Chondrocyte (in vitro differentiated cells): ENCODE data around the gene ABHD12B. TPM values are rescaled to one million over a fixed set of nuclear protein-coding genes. Genes with fewer than 3 reads are reported as not detected.

Experiments
- DNase-seq: peaks from one replicate; pipeline ENCODE4 v3.0.0; 2021; ENCODE audit warnings: mixed read lengths, low spot score
- H3K27ac Mint-ChIP-seq: one replicate; pipeline ENCODE4 v1.8.0; 2021; ENCODE audit warnings: mild to moderate bottlenecking, moderate library complexity, mixed read lengths; ENCODE audit not compliant: unreplicated experiment
- H3K27me3 Mint-ChIP-seq: 2 replicates; pipeline ENCODE4 v1.8.0; 2021; ENCODE audit warnings: low read depth, mixed read lengths
- H3K36me3 Mint-ChIP-seq: 2 replicates; pipeline ENCODE4 v1.8.0; 2021; ENCODE audit warnings: low read depth, mixed read lengths
- H3K4me1 Mint-ChIP-seq: 2 replicates; pipeline ENCODE4 v1.8.0; 2021; ENCODE audit warnings: low read depth, mild to moderate bottlenecking, mixed read lengths
- H3K4me3 Mint-ChIP-seq: one replicate; pipeline ENCODE4 v1.8.0; 2021; ENCODE audit warnings: mild to moderate bottlenecking, moderate library complexity, mixed read lengths; ENCODE audit not compliant: unreplicated experiment
- H3K9me3 Mint-ChIP-seq: 2 replicates; pipeline ENCODE4 v1.8.0; 2021; ENCODE audit warnings: low read depth, mixed read lengths
- CTCF ChIP-seq: fragments of 200-600 bp; sonication (generic); IDR thresholded peaks from 2 replicates; pipeline ENCODE4 v1.5.0; 2021; ENCODE audit warnings: antibody characterized with exemption, mild to moderate bottlenecking, moderate library complexity
- total RNA-seq: library from RNA; stranded (reverse); gene quantifications from 3 replicates; pipeline ENCODE4 v1.2.1, GENCODE V29; 2021

ABHD12B gene
- total RNA-seq, 1 donor from 2014 or later = not detected

GRCh38 chr14:50897658-50898175 lies 25.9 kb downstream of the ABHD12B start:
- Mint-ChIP-seq H3K36me3 (peaks cover 19% of the 10 kb centered on the region), H3K4me3 (no peak overlapping the region), H3K27me3 (no peaks in the 10 kb centered on the region), H3K4me1 (no peaks in the 10 kb centered on the region), H3K9me3 (no peaks in the 10 kb centered on the region), H3K27ac (no peak overlapping the region)
- no peak for TF ChIP-seq CTCF
- no peak for DNase-seq

- no peak for TF ChIP-seq CTCF
- Mint-ChIP-seq H3K36me3 (peaks cover 33% of the 10 kb centered on the region), H3K27ac (no peak overlapping the region), H3K4me1 (no peaks in the 10 kb centered on the region), H3K4me3 (no peak overlapping the region), H3K9me3 (no peaks in the 10 kb centered on the region), H3K27me3 (no peaks in the 10 kb centered on the region)
- no peak for DNase-seq
Observed at GRCh38 chr14:50901361-50901760, 29.5 kb downstream of the ABHD12B start.

GRCh38 chr14:50904719-50905118 lies 32.9 kb downstream of the ABHD12B start:
- Mint-ChIP-seq H3K4me3 (no peak overlapping the region), H3K9me3 (no peaks in the 10 kb centered on the region), H3K4me1 (no peaks in the 10 kb centered on the region), H3K27me3 (no peaks in the 10 kb centered on the region), H3K27ac (no peak overlapping the region), H3K36me3 (peaks cover 57% of the 10 kb centered on the region)
- no peak for DNase-seq
- TF ChIP-seq CTCF = no peak

- DNase-seq = no peak
- Mint-ChIP-seq H3K4me3 (no peak overlapping the region), H3K9me3 (no peaks in the 10 kb centered on the region), H3K27me3 (no peaks in the 10 kb centered on the region), H3K27ac (no peak overlapping the region), H3K4me1 (no peaks in the 10 kb centered on the region), H3K36me3 (peaks cover 64% of the 10 kb centered on the region)
- no peak for TF ChIP-seq CTCF
Observed at GRCh38 chr14:50906326-50907065, 34.6 kb downstream of the ABHD12B start.

DNA sequence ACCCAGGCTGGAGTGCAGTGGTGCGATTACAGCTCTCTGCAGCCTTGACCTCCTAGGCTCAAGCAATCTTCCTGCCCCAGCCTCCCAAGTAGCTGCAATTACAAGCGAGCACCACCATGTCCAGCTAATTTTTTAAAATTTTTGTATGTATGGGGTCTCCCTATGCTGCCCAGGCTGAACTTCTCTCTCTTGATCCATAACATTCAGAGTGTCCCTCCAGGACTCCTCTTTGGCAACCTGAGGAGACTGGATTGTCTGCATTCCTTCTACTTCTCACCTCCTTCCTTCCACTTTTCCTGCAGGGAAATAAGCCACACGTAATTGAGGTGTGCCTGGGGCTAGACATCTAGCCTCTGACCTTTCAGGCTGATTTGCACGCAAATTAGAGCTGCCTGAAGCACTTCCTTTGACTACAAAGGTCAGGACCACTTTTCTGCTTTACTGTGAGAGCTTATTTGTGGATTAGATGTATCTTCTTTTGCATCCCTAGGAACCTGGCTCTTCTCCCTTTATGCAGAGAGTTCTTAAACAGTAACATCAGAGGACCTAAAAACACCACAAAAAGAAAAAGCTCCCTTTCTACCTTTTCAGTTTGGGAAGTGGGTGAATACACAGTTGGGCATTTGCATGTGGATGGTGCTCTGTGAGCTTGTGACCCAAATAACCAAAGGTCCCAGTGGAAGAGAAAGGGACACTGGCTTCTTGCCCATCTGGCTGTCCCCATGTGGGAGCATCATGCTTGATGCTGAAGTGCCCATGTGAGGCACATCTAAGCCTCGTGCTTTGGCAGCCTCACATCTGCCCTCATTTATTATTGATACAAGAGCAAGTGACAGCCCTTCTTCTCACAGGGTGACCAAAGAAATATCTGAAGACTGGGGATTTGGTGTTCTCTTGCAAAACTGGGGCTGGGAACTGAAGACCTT lies 38.9 kb downstream of the ABHD12B start:
- H3K36me3 Mint-ChIP-seq = peaks cover 64% of the 10 kb centered on the region
- no peak overlapping the region for H3K4me3 Mint-ChIP-seq
- no peak overlapping the region for H3K27ac Mint-ChIP-seq
- no peaks in the 10 kb centered on the region for H3K4me1 Mint-ChIP-seq
- H3K9me3 Mint-ChIP-seq = no peaks in the 10 kb centered on the region
- no peak for TF ChIP-seq CTCF
- no peak for DNase-seq
- H3K27me3 Mint-ChIP-seq = no peaks in the 10 kb centered on the region
